ENCODE measurements around the gene PLET1.

PLET1 gene

GRCh38 chr11:112274007-112274783, 13.5 kb upstream of the PLET1 start:
- H3K27ac Mint-ChIP-seq: no peak overlapping the region
- H3K27me3 Mint-ChIP-seq: peaks cover 4% of the 10 kb centered on the region

GRCh38 chr11:112273066-112273465, 12.4 kb upstream of the PLET1 start:
- no peak for DNase-seq (ENCODE audit: low spot score in 2 of 2)
- Mint-ChIP-seq H3K27ac (no peak overlapping the region), H3K27me3 (peaks cover 4% of the 10 kb centered on the region), H3K4me3 (no peak overlapping the region), H3K36me3 (peaks cover 4% of the 10 kb centered on the region), H3K4me1 (peaks cover 8% of the 10 kb centered on the region), H3K9me3 (peaks cover 2% of the 10 kb centered on the region)
- ATAC-seq (ENCODE audit: low read depth): no peak

More at GRCh38 chr11:112274007-112274783, 13.5 kb upstream of the PLET1 start:
- DNase-seq (ENCODE audit: low spot score in 2 of 2) (no peak), ATAC-seq (ENCODE audit: low read depth) (no peak)
- H3K4me3 Mint-ChIP-seq: no peak overlapping the region
- peaks cover 4% of the 10 kb centered on the region for H3K36me3 Mint-ChIP-seq
- peaks cover 2% of the 10 kb centered on the region for H3K9me3 Mint-ChIP-seq
- peaks cover 8% of the 10 kb centered on the region for H3K4me1 Mint-ChIP-seq

GRCh38 chr11:112271242-112271641, 10.6 kb upstream of the PLET1 start:
- Mint-ChIP-seq H3K36me3 (peaks cover 4% of the 10 kb centered on the region), H3K27ac (no peak overlapping the region), H3K4me3 (no peak overlapping the region), H3K9me3 (peaks cover 2% of the 10 kb centered on the region), H3K27me3 (peaks cover 4% of the 10 kb centered on the region), H3K4me1 (peaks cover 8% of the 10 kb centered on the region)
- DNase-seq (ENCODE audit: low spot score in 2 of 2) (no peak), ATAC-seq (ENCODE audit: low read depth) (no peak)

- Mint-ChIP-seq H3K4me3 (peak overlapping the region; percentile 33), H3K27ac (no peak overlapping the region), H3K27me3 (peaks cover 2% of the 10 kb centered on the region), H3K4me1 (peaks cover 8% of the 10 kb centered on the region), H3K36me3 (peaks cover 4% of the 10 kb centered on the region), H3K9me3 (peaks cover 2% of the 10 kb centered on the region)
- no peak for DNase-seq (ENCODE audit: low spot score in 2 of 2)
- no peak for ATAC-seq (ENCODE audit: low read depth)
Observed at GRCh38 chr11:112270551-112271180, 10.0 kb upstream of the PLET1 start.

GRCh38 chr11:112269139-112269538, 8.5 kb upstream of the PLET1 start:
- no peak overlapping the region for H3K27ac Mint-ChIP-seq
- peaks cover 2% of the 10 kb centered on the region for H3K9me3 Mint-ChIP-seq
- ATAC-seq (ENCODE audit: low read depth) (no peak), DNase-seq (ENCODE audit: low spot score in 2 of 2) (no peak)
- peaks cover 2% of the 10 kb centered on the region for H3K36me3 Mint-ChIP-seq
- no peak overlapping the region for H3K4me3 Mint-ChIP-seq
- no peaks in the 10 kb centered on the region for H3K27me3 Mint-ChIP-seq
- peaks cover 8% of the 10 kb centered on the region for H3K4me1 Mint-ChIP-seq

- Mint-ChIP-seq H3K27me3 (no peaks in the 10 kb centered on the region), H3K4me1 (peaks cover 8% of the 10 kb centered on the region), H3K9me3 (peaks cover 2% of the 10 kb centered on the region), H3K36me3 (no peaks in the 10 kb centered on the region), H3K4me3 (no peak overlapping the region), H3K27ac (no peak overlapping the region)
- no peak for DNase-seq (ENCODE audit: low spot score in 2 of 2)
- no peak for ATAC-seq (ENCODE audit: low read depth)
Observed at GRCh38 chr11:112268406-112268805, 7.7 kb upstream of the PLET1 start.

- no peaks in the 10 kb centered on the region for H3K9me3 Mint-ChIP-seq
- peaks cover 4% of the 10 kb centered on the region for H3K4me1 Mint-ChIP-seq
- DNase-seq (ENCODE audit: low spot score in 2 of 2): no peak
- no peaks in the 10 kb centered on the region for H3K27me3 Mint-ChIP-seq
- no peaks in the 10 kb centered on the region for H3K36me3 Mint-ChIP-seq
- ATAC-seq (ENCODE audit: low read depth): no peak
- H3K27ac Mint-ChIP-seq: no peak overlapping the region
- H3K4me3 Mint-ChIP-seq: no peak overlapping the region
Observed at GRCh38 chr11:112267188-112267591, 6.5 kb upstream of the PLET1 start.

GRCh38 chr11:112266410-112266778, 5.7 kb upstream of the PLET1 start:
- Mint-ChIP-seq H3K27me3 (no peaks in the 10 kb centered on the region), H3K9me3 (no peaks in the 10 kb centered on the region), H3K27ac (no peak overlapping the region), H3K4me1 (peaks cover 2% of the 10 kb centered on the region), H3K36me3 (no peaks in the 10 kb centered on the region), H3K4me3 (no peak overlapping the region)
- ATAC-seq (ENCODE audit: low read depth) (no peak), DNase-seq (ENCODE audit: low spot score in 2 of 2) (no peak)

- ATAC-seq (ENCODE audit: low read depth) (no peak), DNase-seq (ENCODE audit: low spot score in 2 of 2) (no peak)
- Mint-ChIP-seq H3K9me3 (no peaks in the 10 kb centered on the region), H3K36me3 (no peaks in the 10 kb centered on the region), H3K4me1 (no peaks in the 10 kb centered on the region), H3K4me3 (no peak overlapping the region), H3K27ac (no peak overlapping the region), H3K27me3 (no peaks in the 10 kb centered on the region)
Observed at GRCh38 chr11:112265659-112266409, 5.2 kb upstream of the PLET1 start.

GRCh38 chr11:112255067-112255720, 5.5 kb downstream of the PLET1 start:
- Mint-ChIP-seq H3K4me1 (no peaks in the 10 kb centered on the region), H3K27ac (no peak overlapping the region), H3K9me3 (no peaks in the 10 kb centered on the region), H3K27me3 (no peaks in the 10 kb centered on the region), H3K4me3 (no peak overlapping the region), H3K36me3 (peaks cover 2% of the 10 kb centered on the region)
- ATAC-seq (ENCODE audit: low read depth): no peak
- no peak for DNase-seq (ENCODE audit: low spot score in 2 of 2)

- ATAC-seq (ENCODE audit: low read depth) (no peak), DNase-seq (ENCODE audit: low spot score in 2 of 2) (no peak)
- no peak overlapping the region for H3K27ac Mint-ChIP-seq
- H3K4me1 Mint-ChIP-seq: no peaks in the 10 kb centered on the region
- peaks cover 2% of the 10 kb centered on the region for H3K36me3 Mint-ChIP-seq
- H3K9me3 Mint-ChIP-seq: no peaks in the 10 kb centered on the region
- H3K4me3 Mint-ChIP-seq: no peak overlapping the region
- H3K27me3 Mint-ChIP-seq: no peaks in the 10 kb centered on the region
Observed at GRCh38 chr11:112253605-112254242, 6.9 kb downstream of the PLET1 start.

GRCh38 chr11:112249871-112250610, 10.6 kb downstream of the PLET1 start:
- peaks cover 2% of the 10 kb centered on the region for H3K9me3 Mint-ChIP-seq
- no peak for ATAC-seq (ENCODE audit: low read depth)
- H3K36me3 Mint-ChIP-seq: no peaks in the 10 kb centered on the region
- no peaks in the 10 kb centered on the region for H3K4me1 Mint-ChIP-seq
- no peak for DNase-seq (ENCODE audit: low spot score in 2 of 2)
- H3K27me3 Mint-ChIP-seq: no peaks in the 10 kb centered on the region
- no peak overlapping the region for H3K27ac Mint-ChIP-seq
- no peak overlapping the region for H3K4me3 Mint-ChIP-seq

GRCh38 chr11:112248201-112248600, 12.5 kb downstream of the PLET1 start:
- Mint-ChIP-seq H3K27ac (no peak overlapping the region), H3K4me3 (no peak overlapping the region), H3K36me3 (peaks cover 4% of the 10 kb centered on the region), H3K9me3 (peaks cover 2% of the 10 kb centered on the region), H3K4me1 (no peaks in the 10 kb centered on the region), H3K27me3 (no peaks in the 10 kb centered on the region)
- ATAC-seq (ENCODE audit: low read depth) (no peak), DNase-seq (ENCODE audit: low spot score in 2 of 2) (no peak)
